Measurements from ENCODE around the gene MIS18A.

GRCh38 chr21:32322676-32323075, 43.8 kb upstream of the MIS18A start:
- TF ChIP-seq POLR2A (IDR thresholded peaks at IDR 0.05) (no peak), CTCF (IDR thresholded peaks at IDR 0.05) (no peak), POLR2AphosphoS5 (IDR thresholded peaks at IDR 0.05) (no peak), EP300 (IDR thresholded peaks at IDR 0.05) (no peak)
